SK-N-SH treated with all-trans-retinoic acid at 6 μM for 48 hours (cell line): Measurements from ENCODE around the gene TEX26.

ENCODE experiments used
- ARNTL ChIP-seq: fragments of 450-650 bp; formaldehyde crosslinking; IDR thresholded peaks from 2 replicates; pipeline ENCODE4 v1.5.0; 2020; ENCODE audit warnings: low read depth, mild to moderate bottlenecking, moderate library complexity, borderline replicate concordance
- PPARA ChIP-seq: fragments of 250-450 bp; sonication (Bioruptor Pico); IDR thresholded peaks from 2 replicates; pipeline ENCODE4 v1.5.0; 2020; ENCODE audit warnings: mild to moderate bottlenecking, borderline replicate concordance
- SNAI2 ChIP-seq: fragments of 250-450 bp; sonication (Bioruptor Pico); IDR thresholded peaks from 2 replicates; pipeline ENCODE4 v1.5.0; 2020; ENCODE audit warnings: mild to moderate bottlenecking, moderate library complexity
- ZNF8 ChIP-seq: fragments of 450-650 bp; formaldehyde crosslinking; IDR thresholded peaks from 2 replicates; pipeline ENCODE4 v1.5.0; 2020; ENCODE audit warnings: mild to moderate bottlenecking, moderate library complexity

- TF ChIP-seq SNAI2 (CRISPR knock-in tag) (no peak), ZNF8 (CRISPR knock-in tag) (no peak), PPARA (CRISPR knock-in tag) (no peak), ARNTL (CRISPR knock-in tag) (no peak)
These were observed 32.9 kb downstream of the TEX26 start for GRCh38 chr13:30965380-30965779.
